HG02840 (cell line): ENCODE data around the gene RAB3C.
A peak's percentile ranks its signal among the peaks of the same experiment; 100 is the strongest.
"Not testable (repeated sequence)": the region's sequence is repeated elsewhere in the genome, so short reads cannot be mapped to it uniquely, and the experiment has no call there.

Source experiments
- ATAC-seq: cut with Tn5 transposase; IDR thresholded peaks from one replicate; pipeline ENCODE4 v1.9.1; 2021; ENCODE audit warnings: mild to moderate bottlenecking, moderate library complexity, moderate number of reproducible peaks; ENCODE audit not compliant: unreplicated experiment, low FRiP score

Gene RAB3C

GRCh38 chr5:58582803-58583491 is at the start of gene RAB3C:
RAB3C (plus strand) TSS chr5:58583075; CDS start chr5:58583209, 134 bp downstream.
- ATAC-seq = peak; percentile 99

GRCh38 chr5:58541935-58542334 is 40.9 kb upstream of the RAB3C start:
- ATAC-seq = not testable (repeated sequence)

- ATAC-seq = no peak
Measured at GRCh38 chr5:58542709-58543108, 40.2 kb upstream of the RAB3C start.

GRCh38 chr5:58543723-58544122 is 39.2 kb upstream of the RAB3C start:
- no peak for ATAC-seq

- ATAC-seq = no peak
Measured at GRCh38 chr5:58544195-58544594, 38.7 kb upstream of the RAB3C start.

- ATAC-seq = no peak
Measured at GRCh38 chr5:58544926-58545325, 37.9 kb upstream of the RAB3C start.

- ATAC-seq = peak; percentile 90
Measured at GRCh38 chr5:58545912-58546311, 37.0 kb upstream of the RAB3C start.

- ATAC-seq = no peak
Measured at GRCh38 chr5:58548068-58548467, 34.8 kb upstream of the RAB3C start.

- ATAC-seq = no peak
Measured at GRCh38 chr5:58551492-58551891, 31.4 kb upstream of the RAB3C start.

GRCh38 chr5:58557665-58558338 is 25.1 kb upstream of the RAB3C start:
- ATAC-seq = not testable (repeated sequence)

- not testable (repeated sequence) for ATAC-seq
Measured at GRCh38 chr5:58563016-58563700, 19.7 kb upstream of the RAB3C start.

GRCh38 chr5:58564043-58564832 is 18.6 kb upstream of the RAB3C start:
- not testable (repeated sequence) for ATAC-seq

GRCh38 chr5:58565033-58565432 is 17.8 kb upstream of the RAB3C start:
- ATAC-seq = no peak

- ATAC-seq = no peak
Measured at GRCh38 chr5:58571501-58571900, 11.4 kb upstream of the RAB3C start.

GRCh38 chr5:58572973-58573372 is 9.9 kb upstream of the RAB3C start:
- ATAC-seq = not testable (repeated sequence)

GRCh38 chr5:58579781-58580180 is 3.1 kb upstream of the RAB3C start:
- no peak for ATAC-seq

GRCh38 chr5:58582019-58582802 is 664 bp upstream of the RAB3C start:
- no peak for ATAC-seq

- no peak for ATAC-seq
Measured at GRCh38 chr5:58595952-58596351, 13.1 kb downstream of the RAB3C start.

- no peak for ATAC-seq
Measured at GRCh38 chr5:58598440-58598839, 15.6 kb downstream of the RAB3C start.

- no peak for ATAC-seq
Measured at GRCh38 chr5:58599217-58599616, 16.3 kb downstream of the RAB3C start.
